Suprapubic skin (tissue), 4 donors: ENCODE results near the gene AMY2A. TPM values are rescaled to one million over a fixed set of nuclear protein-coding genes. Genes with fewer than 3 reads are reported as not detected.

Experiments
- total RNA-seq, 4 donors: library from RNA; depleted of rRNA; stranded (reverse); fragments of >200 nt; gene quantifications; one replicate each; pipeline ENCODE4 v1.1.0, GENCODE V29; 2016

Gene AMY2A
- total RNA-seq, 4 donors from 2014 or later = not detected

Other genes with a start within 250 kb of the AMY2A start
- 100 to 1,000 TPM in 1 of 4 donors, 10 to 100 TPM in 3; 20.2 to 111 (median 38.1) TPM for gene RNPC3, start 91.7 kb upstream of the AMY2A start, total RNA-seq
- 10 to 100 TPM; 12.7 to 69.5 (median 18.8) TPM for gene AMY2B, start 45.8 kb upstream of the AMY2A start, total RNA-seq
- not detected for gene AMY1A, start 38.3 kb downstream of the AMY2A start, total RNA-seq
- not detected for gene AMY1B, start 78.8 kb downstream of the AMY2A start, total RNA-seq
- under 1 TPM in 2 of 4 donors, not detected in 2; 0.60 to 0.98 TPM for gene AMY1C, start 132.5 kb downstream of the AMY2A start, total RNA-seq